NCI-H774 (cell line): ENCODE measurements around the gene CHID1.

Experiments
- DNase-seq: peaks from one replicate; lab custom pipeline; 2025; lab: John Stamatoyannopoulos, UW

The CHID1 gene

GRCh38 chr11:888310-889212 lies 22.0 kb downstream of the CHID1 start:
- DNase-seq, result no peak

GRCh38 chr11:887589-887988 lies 23.0 kb downstream of the CHID1 start:
- no peak for DNase-seq

GRCh38 chr11:886568-886967 lies 24.0 kb downstream of the CHID1 start:
- no peak for DNase-seq

DNA sequence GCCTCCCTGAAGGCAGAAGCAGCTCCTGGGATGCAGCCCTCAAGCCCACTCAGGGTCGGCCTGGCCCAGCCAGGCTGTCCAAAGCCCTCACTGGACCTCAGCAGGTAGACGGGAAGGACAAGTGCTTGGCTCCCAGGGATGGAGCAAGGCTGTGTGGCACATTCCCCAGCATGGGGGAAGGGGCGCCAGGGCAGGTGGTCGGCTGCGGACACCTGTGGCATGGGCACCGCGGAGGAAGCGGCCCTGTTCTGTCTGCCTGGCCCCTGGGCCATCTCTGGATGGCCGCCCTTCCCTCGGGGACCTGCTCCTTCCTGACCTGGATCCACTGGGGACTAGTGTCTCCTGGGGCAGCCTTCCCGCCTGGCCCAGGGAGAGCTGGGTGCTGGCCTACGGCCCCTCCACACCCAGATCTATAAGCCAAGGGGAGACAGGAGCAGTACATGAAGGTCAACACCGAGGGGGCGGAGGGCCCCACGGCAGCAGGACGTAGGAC lies 26.0 kb downstream of the CHID1 start:
- no peak for DNase-seq

DNA sequence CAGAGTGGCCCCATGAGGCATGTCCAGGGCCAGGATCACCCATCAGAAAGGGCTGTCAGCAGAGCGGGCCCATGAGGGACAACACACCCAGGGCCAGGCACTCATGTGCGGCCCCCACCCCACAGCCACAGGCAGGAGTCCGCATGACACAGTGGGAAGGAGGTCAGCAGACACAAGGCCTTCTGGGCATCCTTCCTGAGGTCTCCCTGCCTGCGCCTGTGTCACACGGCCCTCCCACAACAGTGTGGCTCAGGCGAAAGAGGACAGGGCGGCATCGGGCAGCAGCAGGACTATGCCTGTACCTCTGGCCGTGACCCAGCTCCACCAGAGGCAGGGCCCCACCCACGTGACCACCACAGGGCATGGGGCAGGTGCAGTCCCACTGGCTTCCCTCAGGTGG lies 27.1 kb downstream of the CHID1 start:
- DNase-seq, result no peak

- no peak for DNase-seq
Measured at GRCh38 chr11:882596-882995, 28.0 kb downstream of the CHID1 start.

DNA sequence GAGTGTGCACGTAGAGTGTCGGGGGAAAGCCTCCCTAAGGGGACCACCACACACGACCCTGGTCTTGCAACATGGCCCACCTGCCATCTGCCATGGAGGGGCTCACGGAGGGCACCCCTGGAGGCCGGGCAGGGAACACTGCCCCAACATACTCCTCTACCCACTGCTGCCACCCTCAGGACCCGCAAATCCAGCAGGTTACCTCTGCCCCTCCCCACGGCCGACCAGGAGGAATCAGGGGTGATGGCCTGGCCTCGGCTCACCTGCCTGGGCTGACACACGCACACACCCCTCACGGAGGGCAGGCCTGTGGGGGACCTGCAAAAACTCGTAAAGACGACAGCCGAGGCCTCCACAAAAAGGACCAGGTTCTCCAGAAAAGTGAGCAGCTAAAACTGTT lies 30.2 kb downstream of the CHID1 start:
- DNase-seq, result no peak

- DNase-seq, result no peak
Measured at GRCh38 chr11:877565-877964, 33.0 kb downstream of the CHID1 start.

DNA sequence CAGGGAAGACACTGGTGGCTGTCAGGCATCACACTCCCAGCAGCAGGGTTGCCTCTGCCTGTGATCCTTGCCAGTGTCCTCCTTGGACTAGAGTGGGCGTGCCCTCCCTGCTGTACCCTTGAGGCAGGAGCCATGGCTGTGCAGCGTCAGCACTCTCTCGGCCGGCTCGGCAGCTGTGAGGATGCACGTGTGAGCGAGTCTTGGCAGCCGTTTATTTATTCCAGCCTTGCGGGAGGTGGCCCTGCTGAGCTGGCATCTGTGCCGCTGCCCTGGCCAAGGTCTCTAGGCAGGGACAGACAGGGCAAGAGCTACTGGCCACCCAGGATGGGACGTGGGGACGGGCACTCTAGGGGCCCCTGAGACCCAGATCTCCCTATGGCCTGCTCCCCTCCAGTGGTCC lies 34.1 kb downstream of the CHID1 start:
- DNase-seq, result no peak

DNA sequence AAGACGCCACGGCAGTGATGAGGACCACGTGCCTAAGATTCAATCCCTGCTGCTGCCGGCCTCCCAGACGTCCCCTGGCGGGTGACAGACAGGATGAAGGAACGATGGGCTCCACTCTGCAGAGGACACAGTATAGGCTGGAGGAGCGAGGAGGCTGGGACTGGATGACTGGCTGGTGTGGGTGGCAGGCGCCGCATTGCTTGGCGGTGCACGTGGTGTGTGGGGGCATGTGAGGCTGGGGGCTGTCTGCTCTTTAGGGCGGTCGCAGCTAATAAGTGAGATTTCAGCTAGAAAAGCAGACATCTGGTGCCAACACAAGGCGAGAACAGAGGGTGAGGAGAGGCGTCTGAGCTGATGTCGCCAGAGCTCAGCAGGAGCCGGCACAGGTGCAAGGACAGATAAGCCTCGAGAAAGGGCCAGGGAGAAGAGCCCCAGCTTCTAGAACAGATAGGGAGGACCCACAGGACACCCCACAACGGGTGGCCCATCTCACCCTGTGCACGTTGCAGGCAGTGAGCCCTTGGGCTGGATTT lies 34.8 kb downstream of the CHID1 start:
- DNase-seq, result no peak

GRCh38 chr11:875203-875602 lies 35.4 kb downstream of the CHID1 start:
- DNase-seq, result no peak

DNA sequence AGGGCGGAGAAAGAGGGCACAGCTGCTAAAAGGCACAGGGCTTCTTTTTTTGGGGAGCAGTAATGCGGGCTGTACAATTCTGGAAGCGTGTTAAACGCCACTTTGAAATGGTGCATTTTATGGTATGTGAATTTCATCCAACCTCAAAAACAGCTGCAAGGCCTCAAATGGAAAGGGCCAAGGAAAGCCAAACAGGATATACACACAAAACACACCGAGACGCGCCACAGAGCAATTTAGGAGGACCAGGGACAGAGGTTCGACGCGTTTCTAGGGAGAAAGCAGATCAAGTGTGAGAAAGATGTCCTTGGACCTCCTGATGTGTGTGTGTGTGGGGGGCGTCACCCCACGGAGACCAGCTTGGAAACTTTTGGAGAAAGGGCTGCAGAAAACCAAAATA lies 36.9 kb downstream of the CHID1 start:
- DNase-seq, result no peak

DNA sequence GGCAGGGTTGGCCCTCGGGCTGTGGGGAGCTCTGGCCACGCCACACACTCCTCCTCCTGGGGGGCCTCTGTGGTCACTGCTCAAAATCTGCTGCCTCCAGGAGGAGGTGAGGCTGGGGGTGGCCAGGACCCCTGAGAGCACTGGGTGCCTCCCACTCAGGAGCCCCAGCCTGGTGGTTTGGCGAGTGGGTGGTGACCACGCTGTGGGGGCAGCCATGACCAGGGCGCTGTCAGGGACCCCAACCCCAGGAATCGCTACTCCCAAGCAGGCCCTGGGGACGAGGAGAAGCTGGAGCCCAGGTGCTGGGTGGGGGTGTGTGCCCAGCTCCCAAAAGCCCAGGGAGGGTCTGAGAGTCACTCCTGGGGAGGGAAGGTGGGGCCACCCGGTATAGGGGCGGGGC lies 37.8 kb downstream of the CHID1 start:
- DNase-seq, result no peak

GRCh38 chr11:871472-871871 lies 39.1 kb downstream of the CHID1 start:
- no peak for DNase-seq

DNA sequence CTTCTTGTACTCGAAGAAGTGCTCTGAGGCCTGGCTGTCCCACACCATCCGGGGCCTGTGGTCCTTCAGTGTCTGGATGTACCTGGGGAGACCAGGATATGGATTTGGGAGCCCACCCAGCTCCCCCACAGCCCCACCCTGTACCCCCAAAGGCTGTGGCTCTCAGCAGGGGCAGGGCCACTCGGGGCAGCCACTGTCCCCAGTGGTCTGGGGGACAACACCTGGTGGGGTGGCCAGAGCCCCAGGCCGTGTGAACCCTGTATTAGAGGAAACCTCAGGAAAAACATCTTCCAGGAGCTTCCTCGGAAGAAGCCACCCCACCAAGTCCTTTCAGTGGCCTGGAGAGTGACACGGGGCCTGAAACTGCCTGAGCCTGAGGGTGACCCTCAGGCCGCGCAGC lies 40.2 kb downstream of the CHID1 start:
- DNase-seq, result no peak

GRCh38 chr11:870127-870413 lies 40.5 kb downstream of the CHID1 start:
- no peak for DNase-seq

DNA sequence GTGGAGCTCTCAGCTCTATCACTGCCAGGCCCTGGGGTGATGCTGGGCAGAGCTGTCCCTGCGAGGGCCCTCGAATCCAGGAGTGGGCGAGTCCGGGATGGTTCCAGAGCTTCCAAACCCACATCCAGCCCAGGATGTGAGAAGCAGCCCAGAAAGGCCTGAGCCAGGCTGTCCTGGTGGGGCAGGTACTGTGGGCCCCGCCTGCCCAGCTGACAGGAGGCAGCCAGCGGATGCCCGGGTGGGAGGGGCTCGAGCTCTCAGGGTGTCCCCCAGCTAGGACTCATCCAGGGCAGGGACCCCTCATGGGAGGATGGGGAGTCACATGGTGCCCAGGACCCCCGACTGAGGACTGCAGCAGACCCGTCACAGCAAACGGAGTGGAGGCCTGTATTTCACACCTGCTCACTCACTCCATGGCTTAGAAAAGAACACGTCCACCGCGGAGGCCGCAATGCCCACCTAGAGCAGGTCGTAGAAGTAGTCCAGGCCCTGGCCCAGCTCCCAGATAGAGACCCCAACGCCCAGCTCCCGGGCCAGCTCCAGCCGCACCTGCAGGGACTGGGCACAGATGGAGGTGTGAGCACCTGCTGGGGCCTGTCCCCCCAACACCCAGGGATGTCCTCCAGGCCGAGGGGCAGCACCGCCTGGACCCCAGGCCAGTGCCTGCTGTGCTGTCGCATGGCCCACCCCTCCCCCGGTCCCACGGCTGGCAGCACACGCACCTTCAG lies 41.0 kb downstream of the CHID1 start:
- DNase-seq, result no peak

- DNase-seq, result no peak
Measured at GRCh38 chr11:868802-869201, 41.8 kb downstream of the CHID1 start.

- no peak for DNase-seq
Measured at GRCh38 chr11:868394-868793, 42.2 kb downstream of the CHID1 start.

- DNase-seq, result no peak
Measured at GRCh38 chr11:867856-868358, 42.7 kb downstream of the CHID1 start.

DNA sequence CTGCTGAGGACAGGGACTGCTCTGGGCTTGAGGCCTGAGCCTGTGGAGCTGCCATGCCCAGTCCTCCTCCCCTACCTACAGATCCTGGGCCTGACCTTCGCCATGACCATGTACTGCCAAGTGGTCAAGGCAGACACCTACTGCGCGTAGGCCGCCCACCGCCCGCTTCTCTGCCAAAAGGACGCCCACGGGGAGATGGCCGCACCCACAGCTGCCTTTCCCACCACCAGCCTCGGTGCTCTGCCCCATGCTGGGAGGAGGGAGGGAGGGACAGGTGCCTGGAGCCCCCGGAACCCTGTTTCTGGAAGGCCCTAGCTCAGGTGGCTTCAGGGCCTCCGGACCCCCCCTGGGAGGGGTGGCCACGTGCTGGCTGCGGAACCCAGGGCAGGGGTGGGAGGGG lies 44.1 kb downstream of the CHID1 start:
- DNase-seq, result no peak

DNA sequence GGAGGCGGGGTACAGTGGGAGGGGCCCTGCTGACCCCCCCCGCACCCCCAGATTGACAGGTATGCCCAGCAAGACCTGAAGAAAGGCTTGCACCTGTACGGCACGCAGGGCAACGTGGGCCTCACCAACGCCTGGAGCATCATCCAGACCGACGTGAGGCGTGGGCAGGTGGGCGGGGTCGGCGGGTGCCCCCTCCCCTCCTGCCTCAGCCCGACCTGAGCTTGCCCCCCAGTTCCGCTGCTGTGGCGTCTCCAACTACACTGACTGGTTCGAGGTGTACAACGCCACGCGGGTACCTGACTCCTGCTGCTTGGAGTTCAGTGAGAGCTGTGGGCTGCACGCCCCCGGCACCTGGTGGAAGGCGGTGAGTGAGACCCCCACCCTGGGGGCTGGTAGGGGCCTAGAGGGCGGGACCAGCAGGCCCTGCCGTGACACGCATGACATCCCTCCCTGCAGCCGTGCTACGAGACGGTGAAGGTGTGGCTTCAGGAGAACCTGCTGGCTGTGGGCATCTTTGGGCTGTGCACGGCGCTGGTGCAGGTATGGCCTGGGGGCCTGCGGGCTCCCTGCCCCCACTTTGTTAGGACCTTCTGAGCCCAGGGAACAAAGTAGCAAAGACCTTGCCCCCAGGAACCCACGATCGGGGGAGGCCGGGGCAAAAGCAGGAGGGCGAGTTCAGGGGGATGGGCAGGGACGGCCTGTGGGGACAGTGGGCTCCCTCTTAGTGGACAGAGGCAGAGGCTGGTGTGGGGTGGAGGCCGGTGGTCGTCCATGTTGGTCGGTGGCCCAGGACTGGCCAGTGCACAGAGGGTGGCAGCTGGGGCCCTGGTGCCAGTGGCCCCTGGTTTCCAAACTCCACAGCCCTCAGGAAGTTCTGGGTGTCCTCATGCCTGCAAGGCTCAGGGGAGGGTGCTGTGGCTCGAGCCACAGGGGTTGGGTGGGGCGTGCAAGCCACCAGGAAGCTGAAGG lies 44.9 kb downstream of the CHID1 start:
- DNase-seq, result no peak
